Measurements from ENCODE around the gene LRRC57. TPM values are rescaled to one million over a fixed set of nuclear protein-coding genes. Genes with fewer than 3 reads are reported as not detected.
A peak's percentile ranks its signal among the peaks of the same experiment; 100 is the strongest.

The LRRC57 gene
- total RNA-seq, 1 donor from 2014 or later, result 25.3 TPM

DNA sequence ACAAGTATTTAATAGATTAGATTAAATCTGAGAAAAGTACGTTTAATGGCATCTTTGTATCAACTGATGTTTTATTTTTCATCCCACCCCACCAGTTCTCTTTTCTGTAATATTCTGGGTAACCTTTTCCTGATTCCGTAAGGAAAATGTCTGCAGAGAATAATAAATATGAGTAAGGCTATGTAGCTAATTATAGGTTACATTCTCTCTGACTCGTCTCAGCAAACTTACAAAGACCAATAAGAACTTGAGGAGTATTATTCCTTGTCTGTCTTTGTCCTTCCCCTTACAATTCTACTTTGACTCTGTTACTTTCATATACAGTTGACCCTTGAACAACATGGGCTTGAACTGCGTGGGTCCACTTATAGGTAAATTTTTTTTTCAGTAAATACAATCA is 41.1 kb downstream of the LRRC57 start:
- Histone ChIP-seq H3K4me1 (peaks cover 22% of the 10 kb centered on the region), H3K27me3 (no peaks in the 10 kb centered on the region), H3K36me3 (no peaks in the 10 kb centered on the region), H3K4me3 (no peak overlapping the region), H3K9me3 (no peaks in the 10 kb centered on the region), H3K27ac (no peak overlapping the region)
- DNase-seq (ENCODE audit: extremely low spot score in 2 of 2), result no peak
- TF ChIP-seq CTCF (IDR thresholded peaks at IDR 0.05) (no peak), POLR2A (IDR thresholded peaks at IDR 0.05) (no peak), POLR2AphosphoS5 (IDR thresholded peaks at IDR 0.05; ENCODE audit: insufficient read depth in 1 of 2, low read depth in 1 of 2) (no peak)
- intact Hi-C loops (cut with DNase I), result no loop called here

GRCh38 chr15:42504631-42505030 is 44.0 kb downstream of the LRRC57 start:
- H3K36me3 ChIP-seq, result no peaks in the 10 kb centered on the region
- intact Hi-C loops (cut with DNase I), result no loop called here
- TF ChIP-seq POLR2A (IDR thresholded peaks at IDR 0.05) (no peak), POLR2AphosphoS5 (IDR thresholded peaks at IDR 0.05; ENCODE audit: insufficient read depth in 1 of 2, low read depth in 1 of 2) (no peak), CTCF (IDR thresholded peaks at IDR 0.05) (no peak)
- H3K27ac ChIP-seq, result peak overlapping the region; percentile 20
- no peaks in the 10 kb centered on the region for H3K27me3 ChIP-seq
- no peaks in the 10 kb centered on the region for H3K9me3 ChIP-seq
- DNase-seq (ENCODE audit: extremely low spot score in 2 of 2), result no peak
- H3K4me3 ChIP-seq, result no peak overlapping the region
- peaks cover 16% of the 10 kb centered on the region for H3K4me1 ChIP-seq

DNA sequence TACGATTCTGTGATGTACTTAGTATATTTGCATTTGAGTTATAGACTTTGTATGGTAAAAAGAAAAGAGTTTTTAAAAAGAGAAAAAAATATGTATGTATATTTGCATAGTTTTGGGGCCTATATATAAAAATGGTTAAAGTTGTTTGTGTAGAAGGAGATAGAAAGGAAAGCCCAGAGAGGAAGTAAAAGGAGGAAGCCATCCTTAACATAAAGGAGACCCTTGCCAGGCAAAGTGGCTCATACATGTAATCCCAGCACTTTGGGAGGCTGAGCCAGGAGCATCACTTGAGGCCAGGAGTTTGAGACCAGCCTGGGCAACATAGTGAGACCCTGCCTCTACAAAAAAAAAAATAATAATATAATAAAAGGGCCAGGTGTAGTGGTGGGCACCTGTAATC is 44.8 kb downstream of the LRRC57 start:
- Histone ChIP-seq H3K4me3 (no peak overlapping the region), H3K4me1 (peaks cover 16% of the 10 kb centered on the region), H3K27ac (no peak overlapping the region)

GRCh38 chr15:42502477-42502876 is 46.1 kb downstream of the LRRC57 start:
- DNase-seq (ENCODE audit: extremely low spot score in 2 of 2), result no peak
- intact Hi-C loops (cut with DNase I), result no loop called here
- peaks cover 22% of the 10 kb centered on the region for H3K4me1 ChIP-seq
- no peaks in the 10 kb centered on the region for H3K27me3 ChIP-seq
- TF ChIP-seq POLR2AphosphoS5 (IDR thresholded peaks at IDR 0.05; ENCODE audit: insufficient read depth in 1 of 2, low read depth in 1 of 2) (no peak), CTCF (IDR thresholded peaks at IDR 0.05) (no peak), POLR2A (IDR thresholded peaks at IDR 0.05) (no peak)
- H3K27ac ChIP-seq, result no peak overlapping the region
- no peak overlapping the region for H3K4me3 ChIP-seq
- H3K36me3 ChIP-seq, result no peaks in the 10 kb centered on the region
- H3K9me3 ChIP-seq, result no peaks in the 10 kb centered on the region

More for the DNA sequence above, 44.8 kb downstream of the LRRC57 start:
- Histone ChIP-seq H3K9me3 (no peaks in the 10 kb centered on the region), H3K36me3 (no peaks in the 10 kb centered on the region), H3K27me3 (no peaks in the 10 kb centered on the region)
- intact Hi-C loops (cut with DNase I), result no loop called here
- no peak for TF ChIP-seq POLR2A (IDR thresholded peaks at IDR 0.05)
- TF ChIP-seq POLR2AphosphoS5 (IDR thresholded peaks at IDR 0.05; ENCODE audit: insufficient read depth in 1 of 2, low read depth in 1 of 2), result no peak
- TF ChIP-seq CTCF (IDR thresholded peaks at IDR 0.05), result no peak
- no peak for DNase-seq (ENCODE audit: extremely low spot score in 2 of 2)

- DNase-seq (ENCODE audit: extremely low spot score in 2 of 2), result no peak
- H3K36me3 ChIP-seq, result no peaks in the 10 kb centered on the region
- no peaks in the 10 kb centered on the region for H3K27me3 ChIP-seq
- TF ChIP-seq POLR2A (IDR thresholded peaks at IDR 0.05), result no peak
- TF ChIP-seq CTCF (IDR thresholded peaks at IDR 0.05), result no peak
- TF ChIP-seq POLR2AphosphoS5 (IDR thresholded peaks at IDR 0.05; ENCODE audit: insufficient read depth in 1 of 2, low read depth in 1 of 2), result no peak
- peaks cover 29% of the 10 kb centered on the region for H3K4me1 ChIP-seq
- H3K9me3 ChIP-seq, result no peaks in the 10 kb centered on the region
- intact Hi-C loops (cut with DNase I), result no loop called here
- no peak overlapping the region for H3K4me3 ChIP-seq
- peak overlapping the region; percentile 80 for H3K27ac ChIP-seq
Measured at GRCh38 chr15:42499858-42500609, 48.6 kb downstream of the LRRC57 start.

Data from vagina (tissue), 2 donors.